Prostate gland (tissue), 2 donors: Measurements from ENCODE around the gene CRB1. TPM values are rescaled to one million over a fixed set of nuclear protein-coding genes. Genes with fewer than 3 reads are reported as not detected.

ENCODE experiments used
- DNase-seq: peaks from one replicate; pipeline ENCODE4 v3.0.0-alpha.2; 2019; ENCODE audit warnings: low spot score
- H3K27ac ChIP-seq, 2 donors: fragments of 200-600 bp; sonication (generic); 2 replicates each; pipeline ENCODE4 v1.5.1; 2017 to 2019
- H3K27me3 ChIP-seq: fragments of 200-600 bp; sonication (generic); replicated peaks from 2 replicates; pipeline ENCODE4 v1.5.1; 2019; ENCODE audit not compliant: insufficient read depth
- H3K36me3 ChIP-seq, 2 donors: fragments of 200-600 bp; sonication (generic); 1 replicate in 1 of 2; 2 replicates in 1 of 2; pipeline versions ENCODE4 v1.5.1 to v1.8.1; 2017 to 2019
- H3K4me1 ChIP-seq: fragments of 200-600 bp; sonication (generic); replicated peaks from 2 replicates; pipeline ENCODE4 v1.5.1; 2019
- H3K4me3 ChIP-seq, 2 donors: fragments of 200-600 bp; sonication (generic); 2 replicates each; pipeline ENCODE4 v1.5.1; 2017 to 2019
- H3K9me3 ChIP-seq: fragments of 200-600 bp; sonication (generic); 2 replicates; pipeline ENCODE4 v1.5.1; 2017
- POLR2A ChIP-seq: fragments of 450-650 bp; IDR thresholded peaks from one replicate; pipeline ENCODE4 v1.6.1; 2016; ENCODE audit warnings: antibody characterized with exemption, mild to moderate bottlenecking
- POLR2AphosphoS5 ChIP-seq: sonication (generic); formaldehyde crosslinking; IDR thresholded peaks from one replicate; pipeline ENCODE4 v1.6.1; 2017; ENCODE audit warnings: antibody characterized with exemption
- WGBS: methylation state at CpG from one replicate; pipeline ENCODE4 v1.1.5; 2018; 5-methylcytosine and 5-hydroxymethylcytosine counted together
- intact Hi-C: fragments of 100-400 bp; cut with DNase I; formaldehyde crosslinking; loops from one replicate; pipeline ENCODE4 v1.14.2; 2022
- total RNA-seq, 2 donors: library from RNA; depleted of rRNA; stranded (reverse); fragments of >200 nt; gene quantifications; one replicate each; pipeline ENCODE4 v1.1.0, GENCODE V29; 2016
- TF ChIP-seq, protein P1 (sequence below), 4 experiments: fragments of 200-600 bp in 2 of 4; fragments of 450-650 bp in 2 of 4; sonication (generic) in 2 of 4; IDR thresholded peaks; 1 replicate in 3 of 4; 2 replicates in 1 of 4; pipeline ENCODE4 v1.5.1; 2016 to 2019; ENCODE audit warnings: antibody characterized with exemption in 4 of 4, mild to moderate bottlenecking in 2 of 4, moderate library complexity in 2 of 4

Gene CRB1
- total RNA-seq, 2 donors from 2014 or later: 0.32 to 1.0 TPM

DNA sequence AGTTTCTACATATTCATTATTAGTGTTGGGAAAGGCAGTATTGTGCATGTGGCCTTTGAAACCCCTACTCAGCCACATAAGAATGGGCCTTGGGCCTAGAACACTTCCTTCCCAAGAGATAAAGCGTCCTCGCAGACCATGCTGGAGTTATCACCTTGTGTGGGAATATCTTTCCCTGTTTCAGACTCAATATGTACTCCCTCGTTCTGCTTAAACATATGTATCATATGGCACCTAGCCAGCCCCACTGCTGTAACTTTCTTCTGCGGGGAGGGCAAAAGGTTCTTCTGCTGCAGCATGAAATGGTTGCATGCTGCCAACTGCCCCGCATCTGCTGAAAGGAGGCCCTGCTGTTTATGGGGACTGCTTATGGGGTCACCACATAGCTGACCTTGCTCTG, 92.0 kb downstream of the CRB1 start:
- no peak overlapping the region for H3K4me3 ChIP-seq
- no peak overlapping the region for H3K27ac ChIP-seq
- H3K36me3 ChIP-seq: no peaks in the 10 kb centered on the region
- H3K27me3 ChIP-seq: no peaks in the 10 kb centered on the region
- DNase-seq: no peak
- intact Hi-C loops: no loop called here
- no peaks in the 10 kb centered on the region for H3K4me1 ChIP-seq
- 54% methylated on average over 5 of the region's 5 CpGs for WGBS
- TF ChIP-seq, protein P1, sequence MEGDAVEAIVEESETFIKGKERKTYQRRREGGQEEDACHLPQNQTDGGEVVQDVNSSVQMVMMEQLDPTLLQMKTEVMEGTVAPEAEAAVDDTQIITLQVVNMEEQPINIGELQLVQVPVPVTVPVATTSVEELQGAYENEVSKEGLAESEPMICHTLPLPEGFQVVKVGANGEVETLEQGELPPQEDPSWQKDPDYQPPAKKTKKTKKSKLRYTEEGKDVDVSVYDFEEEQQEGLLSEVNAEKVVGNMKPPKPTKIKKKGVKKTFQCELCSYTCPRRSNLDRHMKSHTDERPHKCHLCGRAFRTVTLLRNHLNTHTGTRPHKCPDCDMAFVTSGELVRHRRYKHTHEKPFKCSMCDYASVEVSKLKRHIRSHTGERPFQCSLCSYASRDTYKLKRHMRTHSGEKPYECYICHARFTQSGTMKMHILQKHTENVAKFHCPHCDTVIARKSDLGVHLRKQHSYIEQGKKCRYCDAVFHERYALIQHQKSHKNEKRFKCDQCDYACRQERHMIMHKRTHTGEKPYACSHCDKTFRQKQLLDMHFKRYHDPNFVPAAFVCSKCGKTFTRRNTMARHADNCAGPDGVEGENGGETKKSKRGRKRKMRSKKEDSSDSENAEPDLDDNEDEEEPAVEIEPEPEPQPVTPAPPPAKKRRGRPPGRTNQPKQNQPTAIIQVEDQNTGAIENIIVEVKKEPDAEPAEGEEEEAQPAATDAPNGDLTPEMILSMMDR (IDR thresholded peaks at IDR 0.05): no peak
- no peak for TF ChIP-seq POLR2A
- no peak for TF ChIP-seq POLR2AphosphoS5
- no peaks in the 10 kb centered on the region for H3K9me3 ChIP-seq

DNA sequence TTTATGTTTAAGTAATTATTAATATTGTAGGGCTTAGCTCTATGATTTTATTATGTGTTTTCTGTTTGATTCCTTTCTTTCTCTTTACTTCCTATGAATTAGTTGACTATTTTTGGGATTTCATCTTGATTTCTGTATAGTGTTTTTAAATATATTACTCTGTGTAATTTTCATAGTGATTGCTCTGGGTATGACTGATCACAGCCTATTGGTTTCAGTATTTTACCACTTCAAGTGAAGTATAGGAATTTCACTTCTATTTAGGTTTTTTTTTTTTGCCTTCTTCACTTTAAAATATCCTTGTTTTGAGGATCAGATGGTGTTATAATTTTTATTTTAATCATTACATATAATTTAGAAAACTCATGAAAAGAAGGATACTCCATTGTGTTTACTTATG, 94.8 kb downstream of the CRB1 start:
- intact Hi-C loops: no loop called here
- no peaks in the 10 kb centered on the region for H3K27me3 ChIP-seq
- TF ChIP-seq POLR2A (no peak), POLR2AphosphoS5 (no peak)
- TF ChIP-seq, protein P1 (IDR thresholded peaks at IDR 0.05): no peak
- H3K4me1 ChIP-seq: no peaks in the 10 kb centered on the region
- no peak for DNase-seq
- no peaks in the 10 kb centered on the region for H3K36me3 ChIP-seq
- H3K9me3 ChIP-seq: no peaks in the 10 kb centered on the region
- no peak overlapping the region for H3K4me3 ChIP-seq
- H3K27ac ChIP-seq: no peak overlapping the region

DNA sequence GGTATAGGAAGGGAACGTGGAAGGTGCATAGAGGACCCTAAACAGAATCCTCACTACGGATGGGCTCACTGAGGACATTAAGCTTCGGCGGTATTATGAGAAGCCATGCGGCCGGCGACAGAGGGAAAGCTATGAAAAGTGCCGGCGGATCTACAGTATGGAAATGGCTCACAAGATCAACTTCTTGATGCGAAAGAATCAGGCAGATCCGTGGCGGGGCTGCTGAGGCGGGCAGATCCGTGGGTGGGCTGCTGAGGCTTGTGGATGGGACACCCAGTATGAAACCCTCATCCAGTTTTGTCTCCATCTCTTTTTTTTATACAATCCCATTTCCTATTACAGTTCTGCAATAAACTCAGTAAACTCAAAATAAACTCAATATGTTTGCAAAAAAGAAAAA, 95.8 kb downstream of the CRB1 start:
- Histone ChIP-seq H3K9me3 (no peaks in the 10 kb centered on the region), H3K27ac (no peak overlapping the region), H3K27me3 (no peaks in the 10 kb centered on the region), H3K4me3 (no peak overlapping the region), H3K4me1 (no peaks in the 10 kb centered on the region), H3K36me3 (no peaks in the 10 kb centered on the region)
- 96% methylated on average over 14 of the region's 14 CpGs for WGBS
- intact Hi-C loops: no loop called here
- DNase-seq: no peak
- TF ChIP-seq POLR2A: no peak
- TF ChIP-seq POLR2AphosphoS5: no peak
- TF ChIP-seq, protein P1 (IDR thresholded peaks at IDR 0.05): no peak

DNA sequence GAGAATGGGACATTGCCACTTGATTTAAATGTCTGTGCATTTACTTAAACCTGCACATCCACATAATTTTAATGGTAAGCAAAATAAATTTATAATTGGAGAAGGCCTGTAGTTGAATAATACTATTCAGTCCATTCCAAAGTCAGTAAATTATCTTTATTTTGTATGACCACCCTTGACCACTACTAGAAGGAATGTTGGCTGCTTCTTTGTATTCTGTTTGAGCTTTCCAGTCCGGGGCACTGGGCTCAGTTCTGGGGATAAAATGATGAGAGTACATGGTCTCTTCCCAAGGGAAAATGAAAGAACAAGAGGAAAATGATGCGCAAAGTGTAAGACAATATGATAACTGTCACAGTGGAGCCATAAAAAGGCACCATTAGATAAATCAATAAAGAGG, 98.9 kb downstream of the CRB1 start:
- DNase-seq: no peak
- Histone ChIP-seq H3K4me3 (no peak overlapping the region), H3K36me3 (no peaks in the 10 kb centered on the region), H3K27me3 (no peaks in the 10 kb centered on the region), H3K27ac (no peak overlapping the region), H3K9me3 (no peaks in the 10 kb centered on the region), H3K4me1 (no peaks in the 10 kb centered on the region)
- intact Hi-C loops: no loop called here
- TF ChIP-seq POLR2A (no peak), POLR2AphosphoS5 (no peak)
- TF ChIP-seq, protein P1 (IDR thresholded peaks at IDR 0.05): no peak
- WGBS: 71% methylated on average over 2 of the region's 2 CpGs

DNA sequence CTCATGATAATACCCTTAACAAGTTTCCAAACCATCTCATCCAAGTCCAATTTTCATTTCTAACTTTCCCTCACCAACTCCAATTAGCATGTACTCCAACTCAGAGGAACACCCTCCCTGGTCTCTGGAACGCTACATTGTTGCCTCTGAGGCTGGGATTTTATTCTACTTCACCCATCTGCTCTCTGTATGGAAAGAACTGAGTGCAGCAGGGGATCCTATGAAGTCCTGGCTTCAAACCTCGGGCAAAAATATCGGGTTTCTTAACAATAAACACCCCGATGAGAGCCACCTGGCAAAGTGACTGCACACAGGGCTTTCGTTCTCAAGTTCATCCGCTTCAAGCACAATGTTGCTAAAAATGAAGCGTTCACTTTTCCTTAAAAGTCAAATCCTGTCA, 99.6 kb downstream of the CRB1 start:
- H3K27ac ChIP-seq: no peak overlapping the region
- 57% methylated on average over 7 of the region's 7 CpGs for WGBS
- H3K27me3 ChIP-seq: no peaks in the 10 kb centered on the region
- no peak for DNase-seq
- no peaks in the 10 kb centered on the region for H3K4me1 ChIP-seq
- H3K4me3 ChIP-seq: no peak overlapping the region
- no peaks in the 10 kb centered on the region for H3K9me3 ChIP-seq
- H3K36me3 ChIP-seq: no peaks in the 10 kb centered on the region
- intact Hi-C loops: no loop called here
- TF ChIP-seq POLR2A: no peak
- no peak for TF ChIP-seq POLR2AphosphoS5
- TF ChIP-seq, protein P1 (IDR thresholded peaks at IDR 0.05): no peak
